AG08395 (cell line): Measurements from ENCODE around the gene SPG7.
"Not testable (repeated sequence)": the region's sequence is repeated elsewhere in the genome, so short reads cannot be mapped to it uniquely, and the experiment has no call there.

Source experiments
- DNase-seq: peaks from one replicate; pipeline ENCODE4 v3.0.0; 2012; ENCODE audit warnings: mixed read lengths, low spot score

SPG7 gene

GRCh38 chr16:89564476-89565255, 56.5 kb downstream of the SPG7 start:
- no peak for DNase-seq

- no peak for DNase-seq
Observed at GRCh38 chr16:89565256-89565505, 57.0 kb downstream of the SPG7 start.

- peak; percentile 46 for DNase-seq
Observed at GRCh38 chr16:89565506-89566372, 57.5 kb downstream of the SPG7 start.

GRCh38 chr16:89567656-89568594, 59.7 kb downstream of the SPG7 start:
- no peak for DNase-seq

- no peak for DNase-seq
Observed at GRCh38 chr16:89569506-89570341, 61.5 kb downstream of the SPG7 start.

GRCh38 chr16:89570342-89570923, 62.2 kb downstream of the SPG7 start:
- DNase-seq = no peak

GRCh38 chr16:89570983-89571598, 62.9 kb downstream of the SPG7 start:
- DNase-seq = not testable (repeated sequence)

- DNase-seq = no peak
Observed at GRCh38 chr16:89571636-89572035, 63.4 kb downstream of the SPG7 start.

GRCh38 chr16:89572073-89572484, 63.9 kb downstream of the SPG7 start:
- no peak for DNase-seq

- DNase-seq = no peak
Observed at GRCh38 chr16:89572485-89573205, 64.4 kb downstream of the SPG7 start.

- DNase-seq = no peak
Observed at GRCh38 chr16:89573826-89574680, 65.8 kb downstream of the SPG7 start.

GRCh38 chr16:89574681-89575246, 66.6 kb downstream of the SPG7 start:
- DNase-seq = peak; percentile 93

- DNase-seq = no peak
Observed at GRCh38 chr16:89575247-89576152, 67.3 kb downstream of the SPG7 start, which contains the start of gene CPNE7. Gene CPNE7 (plus strand): TSS chr16:89575758. CDS start chr16:89575898, 140 bp downstream.

- no peak for DNase-seq
Observed at GRCh38 chr16:89576153-89577054, 68.2 kb downstream of the SPG7 start.

GRCh38 chr16:89577055-89577759, 69.0 kb downstream of the SPG7 start:
- no peak for DNase-seq

GRCh38 chr16:89579351-89579750, 71.1 kb downstream of the SPG7 start:
- no peak for DNase-seq
